MM.1S (cell line): ENCODE measurements around the gene MYH14.

Experiments used
- DNase-seq: peaks from one replicate; pipeline ENCODE4 v3.0.0-alpha.2; 2015
- H2AFZ ChIP-seq: fragments of 300-600 bp; sonication (generic); 2 replicates; pipeline ENCODE4 v1.6.0; 2016; ENCODE audit warnings: antibody characterized with exemption, low read length
- H3F3A ChIP-seq: fragments of 300-600 bp; sonication (generic); 2 replicates; pipeline ENCODE4 v1.6.1; 2016; ENCODE audit warnings: mild to moderate bottlenecking, antibody characterized with exemption, low read length, moderate library complexity, mixed read lengths; ENCODE audit not compliant: insufficient read depth
- H3K27ac ChIP-seq: fragments of 300-600 bp; sonication (generic); 2 replicates; pipeline ENCODE4 v1.5.1; 2016; ENCODE audit warnings: mild to moderate bottlenecking, low read length
- H3K27me3 ChIP-seq: fragments of 300-600 bp; sonication (generic); replicated peaks from 2 replicates; pipeline ENCODE4 v1.6.0; 2016; ENCODE audit warnings: low read length; ENCODE audit not compliant: insufficient read depth
- H3K36me3 ChIP-seq: fragments of 300-600 bp; sonication (generic); replicated peaks from 2 replicates; pipeline ENCODE4 v1.6.1; 2016; ENCODE audit warnings: mild to moderate bottlenecking, low read length, mixed read lengths; ENCODE audit not compliant: insufficient read depth
- H3K4me1 ChIP-seq: fragments of 300-600 bp; sonication (generic); 2 replicates; pipeline ENCODE4 v1.6.1; 2016; ENCODE audit warnings: low read length, mixed read lengths
- H3K4me2 ChIP-seq: fragments of 300-600 bp; sonication (generic); 2 replicates; pipeline ENCODE4 v1.6.0; 2016; ENCODE audit warnings: low read depth, low read length
- H3K4me3 ChIP-seq: fragments of 300-600 bp; sonication (generic); 2 replicates; pipeline ENCODE4 v1.5.1; 2016; ENCODE audit warnings: low read length, mixed read lengths
- H3K79me2 ChIP-seq: fragments of 300-600 bp; sonication (generic); 2 replicates; pipeline ENCODE4 v1.6.1; 2016; ENCODE audit warnings: mixed run types, low read length, mixed read lengths
- H3K9ac ChIP-seq: fragments of 300-600 bp; sonication (generic); 2 replicates; pipeline ENCODE4 v1.6.1; 2016; ENCODE audit warnings: low read length, mixed read lengths
- H3K9me2 ChIP-seq: fragments of 300-600 bp; sonication (generic); replicated peaks from 2 replicates; pipeline ENCODE4 v1.6.1; 2016; ENCODE audit warnings: mild to moderate bottlenecking, low read length, mixed read lengths; ENCODE audit not compliant: insufficient read depth
- H3K9me3 ChIP-seq: fragments of 300-600 bp; sonication (generic); replicated peaks from 2 replicates; pipeline ENCODE4 v1.6.1; 2016; ENCODE audit warnings: mild to moderate bottlenecking, low read length, mixed read lengths; ENCODE audit not compliant: insufficient read depth
- H4K20me1 ChIP-seq: fragments of 300-600 bp; sonication (generic); 2 replicates; pipeline ENCODE4 v1.6.1; 2016; ENCODE audit warnings: mild to moderate bottlenecking, low read length, moderate library complexity, mixed read lengths; ENCODE audit not compliant: insufficient read depth
- EZH2 ChIP-seq: fragments of 300-600 bp; sonication (generic); optimal IDR thresholded peaks from 2 replicates; pipeline ENCODE3; 2017; ENCODE audit warnings: low read depth, mild to moderate bottlenecking, antibody characterized with exemption, low read length, mixed read lengths
- EZH2phosphoT487 ChIP-seq: fragments of 300-600 bp; sonication (generic); IDR thresholded peaks from 2 replicates; pipeline ENCODE4 v1.6.1; 2018; ENCODE audit warnings: antibody characterized with exemption, low read length
- TF ChIP-seq, protein P1 (sequence below): fragments of 300-600 bp; sonication (generic); IDR thresholded peaks from 2 replicates; pipeline ENCODE4 v1.5.1; 2016; ENCODE audit warnings: antibody characterized with exemption, low read length, mixed read lengths

Gene MYH14

DNA sequence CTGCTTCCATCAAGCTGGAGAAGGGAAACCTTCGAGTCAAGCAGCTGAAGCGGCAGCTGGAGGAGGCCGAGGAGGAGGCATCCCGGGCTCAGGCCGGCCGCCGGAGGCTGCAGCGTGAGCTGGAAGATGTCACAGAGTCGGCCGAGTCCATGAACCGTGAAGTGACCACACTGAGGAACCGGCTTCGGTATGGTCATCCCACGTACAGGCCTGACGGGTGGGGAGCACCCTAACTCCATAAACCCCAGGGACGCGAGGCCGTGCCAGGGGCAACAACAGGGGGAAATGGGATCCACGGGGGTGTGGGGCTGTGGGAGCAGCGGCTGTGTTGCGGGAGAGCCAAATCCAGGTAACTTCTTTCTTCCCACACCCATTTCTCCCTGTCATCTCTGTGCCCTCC lies 105.6 kb downstream of the MYH14 start:
- H3K4me2 ChIP-seq, result no peak overlapping the region
- H4K20me1 ChIP-seq, result no peaks in the 10 kb centered on the region
- no peaks in the 10 kb centered on the region for H3K9me3 ChIP-seq
- peaks cover 74% of the 10 kb centered on the region for H3K27me3 ChIP-seq
- DNase-seq, result no peak
- H3K27ac ChIP-seq, result no peak overlapping the region
- no peak overlapping the region for H2AFZ ChIP-seq
- no peaks in the 10 kb centered on the region for H3K9me2 ChIP-seq
- H3F3A ChIP-seq, result no peaks in the 10 kb centered on the region
- TF ChIP-seq EZH2phosphoT487, result no peak
- no peak for TF ChIP-seq EZH2
- TF ChIP-seq, protein P1, sequence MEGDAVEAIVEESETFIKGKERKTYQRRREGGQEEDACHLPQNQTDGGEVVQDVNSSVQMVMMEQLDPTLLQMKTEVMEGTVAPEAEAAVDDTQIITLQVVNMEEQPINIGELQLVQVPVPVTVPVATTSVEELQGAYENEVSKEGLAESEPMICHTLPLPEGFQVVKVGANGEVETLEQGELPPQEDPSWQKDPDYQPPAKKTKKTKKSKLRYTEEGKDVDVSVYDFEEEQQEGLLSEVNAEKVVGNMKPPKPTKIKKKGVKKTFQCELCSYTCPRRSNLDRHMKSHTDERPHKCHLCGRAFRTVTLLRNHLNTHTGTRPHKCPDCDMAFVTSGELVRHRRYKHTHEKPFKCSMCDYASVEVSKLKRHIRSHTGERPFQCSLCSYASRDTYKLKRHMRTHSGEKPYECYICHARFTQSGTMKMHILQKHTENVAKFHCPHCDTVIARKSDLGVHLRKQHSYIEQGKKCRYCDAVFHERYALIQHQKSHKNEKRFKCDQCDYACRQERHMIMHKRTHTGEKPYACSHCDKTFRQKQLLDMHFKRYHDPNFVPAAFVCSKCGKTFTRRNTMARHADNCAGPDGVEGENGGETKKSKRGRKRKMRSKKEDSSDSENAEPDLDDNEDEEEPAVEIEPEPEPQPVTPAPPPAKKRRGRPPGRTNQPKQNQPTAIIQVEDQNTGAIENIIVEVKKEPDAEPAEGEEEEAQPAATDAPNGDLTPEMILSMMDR, result no peak
- no peaks in the 10 kb centered on the region for H3K36me3 ChIP-seq
- H3K9ac ChIP-seq, result no peak overlapping the region
- no peaks in the 10 kb centered on the region for H3K79me2 ChIP-seq
- H3K4me3 ChIP-seq, result no peak overlapping the region
- no peaks in the 10 kb centered on the region for H3K4me1 ChIP-seq

DNA sequence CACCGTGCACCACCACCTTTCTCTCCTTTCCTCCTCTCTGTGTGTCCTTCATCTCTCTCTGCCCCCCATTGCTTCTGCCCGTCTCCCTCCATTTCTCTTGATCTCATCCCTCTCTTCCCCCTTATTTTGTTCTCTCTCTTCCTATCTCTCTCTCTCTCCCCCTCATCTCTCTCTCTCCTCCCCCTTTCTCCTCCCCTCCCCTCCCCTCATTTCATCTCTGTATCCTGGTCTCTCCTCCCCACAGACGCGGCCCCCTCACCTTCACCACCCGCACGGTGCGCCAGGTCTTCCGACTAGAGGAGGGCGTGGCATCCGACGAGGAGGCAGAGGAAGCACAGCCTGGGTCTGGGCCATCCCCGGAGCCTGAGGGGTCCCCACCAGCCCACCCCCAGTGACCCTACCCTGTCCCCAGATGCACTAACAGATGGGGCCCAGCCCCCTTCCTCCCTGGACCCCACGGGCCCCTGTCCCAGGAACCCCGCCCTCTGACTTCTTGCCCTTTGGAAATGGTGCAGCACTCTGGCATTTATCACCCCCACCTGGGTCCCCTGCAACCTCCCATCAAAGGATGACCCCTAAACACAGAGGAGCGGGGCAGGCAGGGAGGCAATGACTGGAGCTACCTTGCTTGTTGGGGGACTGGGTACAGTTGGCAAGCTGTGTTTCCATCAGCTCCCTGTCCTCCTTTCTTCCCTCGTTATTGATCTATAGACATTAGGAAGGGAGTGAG lies 106.1 kb downstream of the MYH14 start:
- TF ChIP-seq EZH2phosphoT487, result no peak
- TF ChIP-seq, protein P1, result no peak
- no peak for TF ChIP-seq EZH2
- H3K4me1 ChIP-seq, result no peaks in the 10 kb centered on the region
- no peak for DNase-seq
- H3K36me3 ChIP-seq, result no peaks in the 10 kb centered on the region
- H3K79me2 ChIP-seq, result no peaks in the 10 kb centered on the region
- H2AFZ ChIP-seq, result no peak overlapping the region
- no peak overlapping the region for H3K4me3 ChIP-seq
- no peaks in the 10 kb centered on the region for H3K9me3 ChIP-seq
- peaks cover 77% of the 10 kb centered on the region for H3K27me3 ChIP-seq
- no peaks in the 10 kb centered on the region for H4K20me1 ChIP-seq
- H3F3A ChIP-seq, result no peaks in the 10 kb centered on the region
- no peaks in the 10 kb centered on the region for H3K9me2 ChIP-seq
- no peak overlapping the region for H3K27ac ChIP-seq
- H3K9ac ChIP-seq, result no peak overlapping the region
- H3K4me2 ChIP-seq, result no peak overlapping the region

DNA sequence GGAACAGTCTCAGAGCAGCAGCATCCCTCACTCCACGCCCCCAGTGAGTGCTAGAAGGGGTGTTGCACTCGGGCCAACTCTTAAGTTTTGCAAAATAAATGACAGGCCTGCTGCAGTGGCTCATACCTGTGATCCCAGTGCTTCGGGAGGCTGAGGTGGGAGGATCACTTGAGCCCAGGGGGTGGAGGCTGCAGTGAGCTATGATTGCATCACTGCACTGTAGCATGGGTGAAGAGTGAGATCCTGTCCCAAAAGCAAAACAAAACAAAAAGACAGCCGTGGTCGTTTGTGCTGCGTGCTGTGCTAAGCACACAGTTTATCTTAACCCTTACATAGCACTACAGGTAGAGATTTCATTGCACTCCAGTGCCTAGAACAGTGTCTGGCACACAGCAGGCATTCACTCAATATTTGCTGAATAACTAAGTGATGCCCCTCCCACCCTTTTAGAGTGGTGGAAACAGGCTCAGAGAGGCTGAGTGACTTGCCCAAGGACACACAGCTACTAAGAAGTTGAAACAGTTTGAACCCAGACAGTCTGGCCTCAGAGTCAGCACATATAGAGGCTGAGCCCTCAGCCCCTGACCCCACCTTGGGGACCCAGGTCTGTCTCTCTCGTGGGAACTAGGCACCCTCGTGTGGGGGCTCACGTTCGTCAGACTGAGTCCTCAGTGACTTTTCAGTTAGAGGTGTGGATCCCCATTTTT lies 107.5 kb downstream of the MYH14 start:
- no peaks in the 10 kb centered on the region for H4K20me1 ChIP-seq
- TF ChIP-seq EZH2, result no peak
- no peak for TF ChIP-seq EZH2phosphoT487
- TF ChIP-seq, protein P1, result no peak

More for the DNA sequence above, 107.5 kb downstream of the MYH14 start:
- Histone ChIP-seq H3K27me3 (peaks cover 79% of the 10 kb centered on the region), H3K4me1 (no peaks in the 10 kb centered on the region), H3K36me3 (no peaks in the 10 kb centered on the region), H3K79me2 (no peaks in the 10 kb centered on the region), H2AFZ (no peak overlapping the region), H3K4me3 (no peak overlapping the region), H3K9ac (no peak overlapping the region), H3F3A (no peaks in the 10 kb centered on the region), H3K4me2 (no peak overlapping the region), H3K27ac (no peak overlapping the region), H3K9me3 (no peaks in the 10 kb centered on the region), H3K9me2 (no peaks in the 10 kb centered on the region)
- DNase-seq, result no peak
